Effector CD8-positive, alpha-beta T cell (primary cell): ENCODE data around the gene TAS2R4.
"Not testable (repeated sequence)": the region's sequence is repeated elsewhere in the genome, so short reads cannot be mapped to it uniquely, and the experiment has no call there.

Experiments used
- DNase-seq: peaks from one replicate; lab custom pipeline; 2025; lab: John Stamatoyannopoulos, UW

TAS2R4 gene

DNA sequence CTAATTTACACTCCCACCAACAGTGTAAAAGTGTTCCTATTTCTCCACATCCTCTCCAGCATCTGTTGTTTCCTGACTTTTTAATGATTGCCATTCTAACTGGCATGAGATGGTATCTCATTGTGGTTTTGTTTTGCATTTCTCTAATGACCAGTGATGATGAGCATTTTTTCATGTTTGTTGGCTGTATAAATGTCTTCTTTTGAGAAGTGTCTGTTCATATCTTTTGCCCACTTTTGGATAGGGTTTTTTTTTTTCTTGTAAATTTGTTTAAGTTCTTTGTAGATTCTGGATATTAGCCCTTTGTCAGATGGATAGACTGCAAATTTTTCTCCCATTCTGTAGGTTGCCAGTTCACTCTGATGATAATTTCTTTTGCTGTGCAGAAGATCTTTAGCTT is 46.0 kb downstream of the TAS2R4 start:
- DNase-seq, result not testable (repeated sequence)
